Activated T-cell treated with anti-CD3 and anti-CD28 coated beads, Interleukin-2, amount 50 U/mL, for 72 hours (primary cell): ENCODE data around the gene SMC6. TPM values are rescaled to one million over a fixed set of nuclear protein-coding genes. Genes with fewer than 3 reads are reported as not detected.

Experiments
- ATAC-seq, 2 donors: fragments of 150-1000 bp; cut with Tn5 transposase; replicated peaks in 1 of 2; 2 replicates each; pipeline ENCODE4 v1.10.0; 2021; ENCODE audit warnings: moderate library complexity in 2 of 2, mild to moderate bottlenecking in 1 of 2
- DNase-seq, 2 donors: peaks; one replicate each; pipeline ENCODE4 v3.0.0; 2021 to 2022; ENCODE audit warnings: mixed read lengths in 1 of 2
- H3K27ac Mint-ChIP-seq: one replicate; pipeline ENCODE4 v1.8.0; 2022; ENCODE audit warnings: mild to moderate bottlenecking, moderate library complexity, mixed read lengths
- H3K27me3 Mint-ChIP-seq: one replicate; pipeline ENCODE4 v1.8.0; 2022; ENCODE audit warnings: low read depth, mixed read lengths
- H3K36me3 Mint-ChIP-seq, 2 donors: one replicate each; pipeline ENCODE4 v1.8.0; 2022; ENCODE audit warnings: mixed read lengths in 2 of 2, mild to moderate bottlenecking in 1 of 2; ENCODE audit not compliant: insufficient read depth in 2 of 2
- H3K4me1 Mint-ChIP-seq: one replicate; pipeline ENCODE4 v1.8.0; 2022; ENCODE audit warnings: low read depth, mixed read lengths
- H3K4me3 Mint-ChIP-seq, 2 donors: one replicate each; pipeline ENCODE4 v1.8.0; 2022; ENCODE audit warnings: mild to moderate bottlenecking in 2 of 2, mixed read lengths in 2 of 2, moderate library complexity in 2 of 2
- H3K9me3 Mint-ChIP-seq, 2 donors: one replicate each; pipeline ENCODE4 v1.8.0; 2022; ENCODE audit warnings: mixed read lengths in 2 of 2
- total RNA-seq, 2 donors: library from RNA; stranded (reverse); gene quantifications; one replicate each; pipeline ENCODE4 v1.2.3, GENCODE V29; 2022

Gene SMC6
- total RNA-seq, 2 donors from 2014 or later = 25.1 to 31.0 TPM

DNA sequence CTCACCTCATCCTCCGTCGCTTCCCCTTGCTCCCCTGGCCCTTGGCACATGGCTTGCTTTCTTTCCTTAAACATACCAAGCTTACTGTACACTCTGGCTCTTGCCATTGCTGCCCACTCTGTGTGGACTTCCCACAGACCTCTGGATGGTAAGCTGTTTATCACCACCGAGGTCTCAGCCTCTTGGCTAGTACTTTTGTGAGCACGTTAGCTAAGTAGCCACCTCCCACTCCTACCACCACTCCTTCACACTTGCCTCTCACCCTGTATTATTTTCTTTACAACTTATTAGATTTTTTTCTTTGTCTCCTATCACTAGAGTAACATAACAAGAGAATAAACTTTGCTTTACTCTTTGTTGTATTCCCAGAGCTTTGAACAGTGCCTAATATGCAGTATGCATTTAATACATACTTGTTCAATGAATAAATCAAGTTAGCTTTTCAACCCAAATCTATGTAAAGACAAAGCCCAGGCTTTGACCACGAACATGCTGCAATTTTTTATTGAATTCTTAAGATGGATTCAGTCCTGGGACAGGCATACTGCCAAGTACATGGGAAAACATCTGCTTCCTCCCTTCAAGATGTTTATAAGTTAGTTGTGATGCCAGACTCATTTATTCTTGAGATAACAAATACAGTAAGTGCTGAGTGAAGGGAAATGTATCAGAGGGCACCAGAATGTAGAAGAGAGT, 37.7 kb upstream of the SMC6 start:
- Mint-ChIP-seq H3K36me3 (no peaks in the 10 kb centered on the region), H3K27me3 (peaks cover 45% of the 10 kb centered on the region), H3K27ac (no peak overlapping the region), H3K9me3 (no peaks in the 10 kb centered on the region), H3K4me3 (no peak overlapping the region), H3K4me1 (peaks cover 6% of the 10 kb centered on the region)
- DNase-seq (no peak), ATAC-seq (peak in 1 of 2 donors; percentile 12)

DNA sequence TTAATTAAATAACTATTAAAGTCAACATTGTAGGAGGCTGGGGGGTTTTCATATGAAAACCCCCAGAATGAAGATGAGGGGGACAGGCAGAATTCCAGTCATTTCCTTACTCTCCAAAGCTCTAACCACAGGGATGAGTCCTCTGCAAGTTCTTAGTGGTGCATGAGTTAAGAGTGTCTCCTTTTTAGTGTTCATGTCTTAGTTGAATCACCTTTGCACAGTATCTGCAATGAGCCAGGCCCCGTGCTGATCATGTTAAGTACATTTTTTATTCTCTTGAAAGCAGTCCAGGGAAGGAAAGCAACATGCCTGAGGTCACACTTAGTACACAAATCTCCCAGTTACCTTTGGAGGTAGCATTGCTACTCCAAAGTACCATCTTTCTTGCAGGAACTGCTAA, 36.9 kb upstream of the SMC6 start:
- H3K9me3 Mint-ChIP-seq = no peaks in the 10 kb centered on the region
- no peak overlapping the region for H3K27ac Mint-ChIP-seq
- H3K36me3 Mint-ChIP-seq = no peaks in the 10 kb centered on the region
- peaks cover 6% of the 10 kb centered on the region for H3K4me1 Mint-ChIP-seq
- peaks cover 44% of the 10 kb centered on the region for H3K27me3 Mint-ChIP-seq
- DNase-seq = peak in 1 of 2 donors; percentile 5
- ATAC-seq = peak; percentile 73 to 84
- peak overlapping the region in 1 of 2 donors; percentile 9 for H3K4me3 Mint-ChIP-seq

GRCh38 chr2:17788773-17789172, 35.2 kb upstream of the SMC6 start:
- no peak overlapping the region for H3K27ac Mint-ChIP-seq
- DNase-seq (no peak), ATAC-seq (no peak)
- peaks cover 5% of the 10 kb centered on the region for H3K4me1 Mint-ChIP-seq
- H3K27me3 Mint-ChIP-seq = peaks cover 32% of the 10 kb centered on the region
- no peak overlapping the region for H3K4me3 Mint-ChIP-seq
- no peaks in the 10 kb centered on the region for H3K9me3 Mint-ChIP-seq
- H3K36me3 Mint-ChIP-seq = no peaks in the 10 kb centered on the region

DNA sequence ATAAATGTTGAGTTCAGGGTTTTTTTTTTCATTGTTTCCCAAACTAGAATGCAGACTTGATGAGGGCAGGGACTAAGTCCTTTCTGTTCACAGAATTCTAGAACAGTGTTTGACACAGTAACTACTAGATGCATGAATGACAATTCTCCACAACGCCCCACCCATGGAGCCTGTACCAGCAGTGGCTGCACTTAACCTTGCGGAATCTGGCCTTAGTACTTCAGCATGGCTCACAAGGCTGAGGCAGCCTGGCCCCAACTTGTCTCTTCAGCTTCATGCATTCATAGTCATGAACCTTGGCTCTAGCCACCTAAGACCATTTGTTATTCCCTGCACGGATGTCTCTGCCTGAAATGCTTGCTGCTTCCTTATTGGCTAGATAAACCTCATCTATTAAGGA, 33.1 kb upstream of the SMC6 start:
- H3K4me3 Mint-ChIP-seq = no peak overlapping the region
- H3K9me3 Mint-ChIP-seq = no peaks in the 10 kb centered on the region
- DNase-seq = no peak
- no peaks in the 10 kb centered on the region for H3K4me1 Mint-ChIP-seq
- no peak for ATAC-seq
- H3K27ac Mint-ChIP-seq = no peak overlapping the region
- H3K36me3 Mint-ChIP-seq = peaks cover 3 to 8% of the 10 kb centered on the region in 2 donors
- peaks cover 12% of the 10 kb centered on the region for H3K27me3 Mint-ChIP-seq

DNA sequence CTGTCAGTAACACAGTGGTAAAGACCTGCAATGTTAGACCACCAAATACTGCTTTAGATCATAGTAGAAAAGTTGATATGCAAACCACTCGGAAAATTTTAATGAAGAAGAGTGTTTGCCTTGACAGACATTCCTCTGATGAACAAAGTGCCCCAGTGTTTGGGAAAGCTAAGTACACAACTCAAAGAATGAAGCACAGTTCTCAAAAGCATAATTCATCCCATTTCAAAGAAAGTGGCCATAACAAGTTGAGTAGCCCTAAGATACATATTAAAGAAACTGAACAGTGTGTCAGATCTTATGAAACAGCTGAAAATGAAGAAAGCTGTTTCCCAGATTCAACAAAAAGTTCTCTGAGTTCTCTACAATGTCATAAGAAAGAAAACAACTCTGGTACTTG, 27.9 kb upstream of the SMC6 start:
- H3K9me3 Mint-ChIP-seq = no peaks in the 10 kb centered on the region
- H3K4me3 Mint-ChIP-seq = no peak overlapping the region
- H3K4me1 Mint-ChIP-seq = no peaks in the 10 kb centered on the region
- peaks cover 5 to 15% of the 10 kb centered on the region in 2 donors for H3K36me3 Mint-ChIP-seq
- no peak for DNase-seq
- H3K27me3 Mint-ChIP-seq = no peaks in the 10 kb centered on the region
- H3K27ac Mint-ChIP-seq = no peak overlapping the region
- no peak for ATAC-seq

DNA sequence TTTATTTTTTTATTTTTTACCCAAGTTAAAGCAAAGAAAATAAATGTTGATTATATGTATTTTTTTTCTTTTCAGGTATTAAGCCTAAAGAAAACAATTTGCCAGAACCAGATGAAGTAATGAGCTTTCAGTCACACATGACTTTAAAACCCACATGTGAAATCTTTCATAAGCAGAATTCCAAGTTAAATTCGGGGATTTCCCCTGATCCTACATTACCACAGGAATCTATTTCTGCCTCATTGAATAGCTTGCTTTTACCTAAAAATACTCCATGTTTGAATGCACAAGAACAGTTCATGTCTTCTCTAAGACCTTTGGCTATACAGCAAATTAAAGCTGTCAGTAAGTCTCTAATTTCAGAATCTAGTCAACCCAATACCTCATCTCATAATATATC, 26.9 kb upstream of the SMC6 start:
- no peak for ATAC-seq
- peaks cover 5 to 18% of the 10 kb centered on the region in 2 donors for H3K36me3 Mint-ChIP-seq
- H3K27me3 Mint-ChIP-seq = no peaks in the 10 kb centered on the region
- H3K9me3 Mint-ChIP-seq = no peaks in the 10 kb centered on the region
- no peak overlapping the region for H3K4me3 Mint-ChIP-seq
- no peaks in the 10 kb centered on the region for H3K4me1 Mint-ChIP-seq
- no peak for DNase-seq
- no peak overlapping the region for H3K27ac Mint-ChIP-seq

DNA sequence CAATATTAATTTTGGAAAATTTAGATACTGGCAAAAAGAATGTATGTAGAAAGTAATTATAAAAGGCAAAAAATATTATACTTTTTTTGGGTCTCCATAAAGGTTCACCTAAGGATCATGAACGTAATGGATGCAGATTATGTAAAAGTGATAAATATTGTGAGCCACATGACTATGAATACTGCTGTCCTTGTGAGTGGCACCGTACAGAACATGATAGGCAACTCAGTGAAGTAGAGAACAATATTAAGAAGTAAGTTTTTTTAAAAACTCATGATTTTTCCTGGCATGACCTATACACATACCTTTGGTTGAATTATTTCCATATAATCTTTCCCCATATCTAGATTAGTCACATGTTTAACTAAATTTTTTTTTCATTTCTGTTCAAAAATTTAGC, 18.9 kb upstream of the SMC6 start:
- Mint-ChIP-seq H3K9me3 (no peaks in the 10 kb centered on the region), H3K27me3 (no peaks in the 10 kb centered on the region), H3K4me3 (no peak overlapping the region), H3K27ac (no peak overlapping the region), H3K4me1 (no peaks in the 10 kb centered on the region), H3K36me3 (peaks cover 0 to 14% of the 10 kb centered on the region in 2 donors)
- no peak for DNase-seq
- ATAC-seq = no peak

DNA sequence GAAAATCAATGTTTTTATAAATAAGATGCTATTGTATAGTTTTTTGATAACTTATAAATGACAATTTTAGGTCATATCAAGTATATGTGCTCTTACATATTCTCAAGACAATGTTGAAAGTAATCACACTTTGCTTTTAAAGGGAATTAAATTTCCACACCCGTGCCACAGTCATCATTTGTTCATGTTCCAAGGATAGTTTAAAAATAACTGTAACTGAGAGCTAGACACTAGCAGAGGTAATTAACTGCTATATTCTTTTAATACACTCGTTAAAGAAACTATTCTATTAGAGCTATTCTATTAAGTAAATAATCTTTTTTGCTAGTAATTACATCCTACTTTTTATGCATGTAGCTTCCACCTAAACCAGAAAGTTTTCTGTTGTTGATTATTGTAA, 18.3 kb upstream of the SMC6 start:
- Mint-ChIP-seq H3K36me3 (peaks cover 0 to 17% of the 10 kb centered on the region in 2 donors), H3K4me3 (no peak overlapping the region), H3K27me3 (no peaks in the 10 kb centered on the region), H3K27ac (no peak overlapping the region), H3K4me1 (no peaks in the 10 kb centered on the region), H3K9me3 (no peaks in the 10 kb centered on the region)
- DNase-seq = no peak
- ATAC-seq = no peak

GRCh38 chr2:17768894-17769293, 15.3 kb upstream of the SMC6 start:
- H3K4me1 Mint-ChIP-seq = no peaks in the 10 kb centered on the region
- H3K9me3 Mint-ChIP-seq = no peaks in the 10 kb centered on the region
- H3K4me3 Mint-ChIP-seq = no peak overlapping the region
- no peak for ATAC-seq
- no peaks in the 10 kb centered on the region for H3K27me3 Mint-ChIP-seq
- H3K36me3 Mint-ChIP-seq = peaks cover 0 to 14% of the 10 kb centered on the region in 2 donors
- H3K27ac Mint-ChIP-seq = no peak overlapping the region
- DNase-seq = no peak

- no peaks in the 10 kb centered on the region for H3K4me1 Mint-ChIP-seq
- no peaks in the 10 kb centered on the region for H3K9me3 Mint-ChIP-seq
- DNase-seq (no peak), ATAC-seq (no peak)
- H3K27me3 Mint-ChIP-seq = no peaks in the 10 kb centered on the region
- no peak overlapping the region for H3K4me3 Mint-ChIP-seq
- peaks cover 0 to 21% of the 10 kb centered on the region in 2 donors for H3K36me3 Mint-ChIP-seq
- no peak overlapping the region for H3K27ac Mint-ChIP-seq
Observed at GRCh38 chr2:17765398-17765797, 11.8 kb upstream of the SMC6 start.

DNA sequence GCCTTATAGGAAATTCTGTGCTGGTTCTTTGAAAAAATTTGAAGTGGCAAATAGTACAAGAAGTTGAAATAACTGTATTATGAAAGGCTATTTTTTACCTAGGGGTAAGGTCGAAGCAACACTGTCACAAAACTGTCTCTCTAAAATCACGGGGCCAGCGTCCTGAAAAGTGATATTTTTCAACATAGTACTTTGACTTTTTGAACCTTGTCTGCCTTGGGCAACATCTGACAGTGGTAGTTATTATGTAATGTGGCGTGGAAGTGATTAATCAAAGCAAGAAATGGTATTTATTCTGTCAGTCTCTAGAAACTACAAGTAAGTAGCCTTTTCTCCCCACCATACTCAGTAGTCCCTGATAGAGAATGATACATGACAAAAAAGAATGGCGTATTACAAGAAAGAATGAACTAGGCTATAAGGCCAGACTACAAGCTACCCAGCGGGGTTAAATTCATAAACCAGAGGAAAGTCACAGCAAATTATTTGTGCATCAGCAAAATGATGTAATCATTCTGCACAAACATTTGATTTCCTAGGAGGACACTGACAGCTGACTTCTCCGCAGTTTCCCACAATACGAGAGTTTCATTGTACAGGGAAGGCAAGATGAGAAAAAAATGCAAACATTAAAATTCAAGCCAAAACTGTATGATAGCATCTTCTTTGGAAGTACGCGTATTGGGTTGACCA, 10.2 kb upstream of the SMC6 start:
- H3K4me3 Mint-ChIP-seq = no peak overlapping the region
- peaks cover 1 to 23% of the 10 kb centered on the region in 2 donors for H3K36me3 Mint-ChIP-seq
- H3K9me3 Mint-ChIP-seq = no peaks in the 10 kb centered on the region
- H3K27ac Mint-ChIP-seq = no peak overlapping the region
- DNase-seq (no peak), ATAC-seq (no peak)
- H3K4me1 Mint-ChIP-seq = no peaks in the 10 kb centered on the region
- H3K27me3 Mint-ChIP-seq = no peaks in the 10 kb centered on the region

GRCh38 chr2:17762451-17762850, 8.8 kb upstream of the SMC6 start:
- ATAC-seq = no peak

DNA sequence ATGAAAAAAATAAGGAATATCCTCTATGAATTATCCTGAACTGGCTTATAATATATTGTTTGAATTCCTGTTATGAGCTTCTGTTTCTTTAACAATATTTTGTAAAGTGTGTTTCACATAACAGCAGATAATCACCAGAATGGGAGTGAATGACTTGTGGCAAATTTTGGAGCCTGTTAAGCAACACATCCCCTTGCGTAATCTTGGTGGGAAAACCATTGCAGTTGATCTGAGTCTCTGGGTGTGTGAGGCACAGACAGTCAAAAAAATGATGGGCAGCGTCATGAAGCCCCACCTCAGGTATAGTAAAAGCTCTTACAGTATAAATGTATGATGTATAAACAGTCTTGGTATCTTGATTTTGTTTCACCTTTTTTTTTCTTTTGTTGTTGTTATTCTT, 6.2 kb upstream of the SMC6 start:
- ATAC-seq (no peak), DNase-seq (no peak)
- Mint-ChIP-seq H3K27me3 (no peaks in the 10 kb centered on the region), H3K36me3 (peaks cover 1 to 18% of the 10 kb centered on the region in 2 donors), H3K4me1 (peaks cover 14% of the 10 kb centered on the region), H3K27ac (no peak overlapping the region), H3K4me3 (no peak overlapping the region), H3K9me3 (no peaks in the 10 kb centered on the region)

More at GRCh38 chr2:17762451-17762850, 8.8 kb upstream of the SMC6 start:
- no peak for DNase-seq
- Mint-ChIP-seq H3K27me3 (no peaks in the 10 kb centered on the region), H3K27ac (no peak overlapping the region), H3K4me3 (no peak overlapping the region), H3K4me1 (no peaks in the 10 kb centered on the region), H3K36me3 (peaks cover 1 to 23% of the 10 kb centered on the region in 2 donors), H3K9me3 (no peaks in the 10 kb centered on the region)

GRCh38 chr2:17758118-17758517, 4.5 kb upstream of the SMC6 start:
- ATAC-seq (no peak), DNase-seq (no peak)
- no peaks in the 10 kb centered on the region for H3K27me3 Mint-ChIP-seq
- H3K36me3 Mint-ChIP-seq = peaks cover 3 to 18% of the 10 kb centered on the region in 2 donors
- H3K27ac Mint-ChIP-seq = no peak overlapping the region
- no peaks in the 10 kb centered on the region for H3K9me3 Mint-ChIP-seq
- peaks cover 16% of the 10 kb centered on the region for H3K4me1 Mint-ChIP-seq
- H3K4me3 Mint-ChIP-seq = no peak overlapping the region
